ENCODE measurements around the gene CBR1. TPM values are rescaled to one million over a fixed set of nuclear protein-coding genes. Genes with fewer than 3 reads are reported as not detected.

Gene CBR1
- polyA plus RNA-seq, 1 experiment, result 157 TPM

- Histone ChIP-seq H3K27me3 (ENCODE audit: control insufficient read depth, insufficient read depth, low read length) (no peaks in the 10 kb centered on the region), H3K4me3 (ENCODE audit: low read depth, low read length) (no peak overlapping the region), H3K36me3 (ENCODE audit: control insufficient read depth, insufficient read depth, low read length) (peaks cover 15% of the 10 kb centered on the region)
- DNase-seq (ENCODE audit: low read depth), result no peak
- POLR2A ChIA-PET, result no interaction called here
- CTCF ChIA-PET, result interaction anchor here (1.5 to 1.6 kb wide), 2 partner anchors 9 to 11 kb away, joined by 4 to 6 read pairs; no protein-coding TSS in a partner anchor
- TF ChIP-seq CTCF (IDR thresholded peaks at IDR 0.05; ENCODE audit: insufficient read depth, low read depth, low read length), result no peak
Observed at GRCh38 chr21:36039861-36040260, 30.0 kb upstream of the CBR1 start.

- no peak for DNase-seq (ENCODE audit: low read depth)
- H3K4me3 ChIP-seq (ENCODE audit: low read depth, low read length), result no peak overlapping the region
- H3K27me3 ChIP-seq (ENCODE audit: control insufficient read depth, insufficient read depth, low read length), result no peaks in the 10 kb centered on the region
- TF ChIP-seq CTCF (IDR thresholded peaks at IDR 0.05; ENCODE audit: insufficient read depth, low read depth, low read length), result no peak
- H3K36me3 ChIP-seq (ENCODE audit: control insufficient read depth, insufficient read depth, low read length), result peaks cover 16% of the 10 kb centered on the region
- ChIA-PET POLR2A (no interaction called here), CTCF (interaction anchor here (1.5 to 1.6 kb wide), 3 partner anchors 10 to 12 kb away, joined by 3 to 6 read pairs (median 4); no protein-coding TSS in a partner anchor)
Observed at GRCh38 chr21:36040389-36040788, 29.4 kb upstream of the CBR1 start.

GRCh38 chr21:36041910-36042309, 27.9 kb upstream of the CBR1 start:
- no peaks in the 10 kb centered on the region for H3K27me3 ChIP-seq (ENCODE audit: control insufficient read depth, insufficient read depth, low read length)
- ChIA-PET POLR2A (no interaction called here), CTCF (interaction anchor here (0.6 to 1.5 kb wide), 4 partner anchors 11 to 1016 kb away, joined by 3 to 4 read pairs (median 3); no protein-coding TSS in a partner anchor)
- H3K36me3 ChIP-seq (ENCODE audit: control insufficient read depth, insufficient read depth, low read length), result peaks cover 18% of the 10 kb centered on the region
- no peak for TF ChIP-seq CTCF (IDR thresholded peaks at IDR 0.05; ENCODE audit: insufficient read depth, low read depth, low read length)
- no peak overlapping the region for H3K4me3 ChIP-seq (ENCODE audit: low read depth, low read length)
- no peak for DNase-seq (ENCODE audit: low read depth)

DNA sequence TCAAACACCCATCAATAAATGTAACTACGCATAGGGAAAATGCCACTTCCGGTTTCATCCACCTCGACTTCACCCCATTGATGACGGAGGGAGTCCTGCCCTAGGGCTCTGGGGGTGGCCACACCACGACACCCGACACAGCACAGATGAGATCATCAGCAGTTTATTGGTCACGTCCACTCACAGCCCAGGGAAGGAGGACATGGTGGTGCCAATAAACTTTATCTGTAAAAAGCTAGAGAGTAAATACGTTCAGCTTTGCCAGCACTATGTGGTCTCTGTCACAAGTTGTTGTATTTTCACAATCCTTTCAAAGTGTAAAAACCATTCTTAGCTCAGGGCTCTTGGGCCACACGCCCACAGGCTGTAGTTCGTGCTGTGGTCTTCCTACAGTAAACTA, 25.8 kb upstream of the CBR1 start:
- CTCF ChIA-PET, result interaction anchor here (1.0 kb wide), 1 partner anchor 69 kb away, joined by 3 read pairs; no protein-coding TSS in a partner anchor
- peak; percentile 72 for DNase-seq (ENCODE audit: low read depth)
- POLR2A ChIA-PET, result no interaction called here

DNA sequence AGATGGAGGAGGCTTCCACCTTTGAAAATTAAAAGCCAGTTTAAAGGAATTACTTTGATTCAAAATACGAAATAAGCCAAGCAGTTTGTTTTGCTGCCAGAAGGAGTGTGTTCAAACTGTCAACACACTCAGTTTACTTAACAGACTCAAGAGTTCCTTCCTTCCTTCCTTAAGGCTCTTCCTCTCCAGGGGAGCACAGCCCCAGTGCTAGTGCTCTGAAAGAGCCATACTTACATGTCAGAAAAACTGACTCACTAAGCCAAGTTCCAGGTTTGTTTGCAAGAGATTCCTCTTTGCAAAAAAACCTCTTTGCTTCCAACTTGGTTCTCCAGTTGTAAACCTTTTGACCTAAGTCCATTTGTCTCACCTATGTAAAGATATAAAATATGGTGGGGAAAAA, 23.8 kb upstream of the CBR1 start:
- Histone ChIP-seq H3K36me3 (ENCODE audit: control insufficient read depth, insufficient read depth, low read length) (peaks cover 17% of the 10 kb centered on the region), H3K4me3 (ENCODE audit: low read depth, low read length) (no peak overlapping the region), H3K27me3 (ENCODE audit: control insufficient read depth, insufficient read depth, low read length) (no peaks in the 10 kb centered on the region)
- ChIA-PET CTCF (no interaction called here), POLR2A (no interaction called here)
- no peak for DNase-seq (ENCODE audit: low read depth)
- no peak for TF ChIP-seq CTCF (IDR thresholded peaks at IDR 0.05; ENCODE audit: insufficient read depth, low read depth, low read length)

More for the DNA sequence above, 25.8 kb upstream of the CBR1 start:
- H3K4me3 ChIP-seq (ENCODE audit: low read depth, low read length), result no peak overlapping the region
- H3K36me3 ChIP-seq (ENCODE audit: control insufficient read depth, insufficient read depth, low read length), result peaks cover 17% of the 10 kb centered on the region
- no peaks in the 10 kb centered on the region for H3K27me3 ChIP-seq (ENCODE audit: control insufficient read depth, insufficient read depth, low read length)
- no peak for TF ChIP-seq CTCF (IDR thresholded peaks at IDR 0.05; ENCODE audit: insufficient read depth, low read depth, low read length)
